Measurements from ENCODE around the gene OLFML1. TPM values are rescaled to one million over a fixed set of nuclear protein-coding genes. Genes with fewer than 3 reads are reported as not detected.
"Not testable (repeated sequence)": the region's sequence is repeated elsewhere in the genome, so short reads cannot be mapped to it uniquely, and the experiment has no call there.

The OLFML1 gene
- total RNA-seq, 1 experiment from 2014 or later, result not detected

DNA sequence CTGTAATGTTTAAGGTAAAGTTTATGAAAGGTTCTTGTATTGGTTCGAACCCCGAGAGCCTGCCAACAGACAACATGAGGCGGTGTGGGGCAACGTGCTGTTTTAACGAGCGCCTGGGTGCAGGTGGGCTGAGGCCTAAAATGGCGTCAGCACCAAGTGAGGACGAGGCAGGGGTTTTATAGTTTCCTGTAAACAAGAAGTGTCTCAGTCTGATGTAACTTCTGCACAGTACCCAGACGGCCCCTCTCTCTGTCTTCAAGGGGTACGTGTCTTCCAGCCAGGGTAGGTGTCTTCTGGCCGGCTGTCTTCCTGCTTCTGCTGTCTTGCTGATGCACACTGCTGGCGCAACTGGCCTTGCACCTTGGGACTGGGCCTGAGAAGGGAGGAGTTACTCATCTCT is 31.2 kb downstream of the OLFML1 start:
- intact Hi-C loops (cut with micrococcal nuclease), result no loop called here
- Histone ChIP-seq H2AFZ (ENCODE audit: low read length) (no peak overlapping the region), H3K36me3 (ENCODE audit: low read depth, low read length) (no peaks in the 10 kb centered on the region), H3K27ac (ENCODE audit: low read length) (no peak overlapping the region), H3K79me2 (ENCODE audit: low read length) (no peaks in the 10 kb centered on the region), H3K4me3 (ENCODE audit: low read length) (no peak overlapping the region), H3K9me2 (replicated peaks; ENCODE audit: low read length) (no peaks in the 10 kb centered on the region), H3F3A (ENCODE audit: low read length, unreplicated experiment) (no peaks in the 10 kb centered on the region), H3K9ac (ENCODE audit: low read length) (no peak overlapping the region), H3K4me2 (ENCODE audit: low read length) (no peak overlapping the region), H3K27me3 (ENCODE audit: low read length) (peaks cover 33% of the 10 kb centered on the region), H4K20me1 (ENCODE audit: low read length) (no peaks in the 10 kb centered on the region), H3K4me1 (ENCODE audit: insufficient read depth, low read length) (peaks cover 6% of the 10 kb centered on the region; the same call in 1 of the 2 replicates), H3K9me3 (ENCODE audit: low read length) (no peaks in the 10 kb centered on the region)
- ChIA-PET POLR2A (ENCODE audit: unreplicated experiment) (no interaction called here), CTCF (no interaction called here)
- BruUV-seq (replicated peaks), result no TSS peak
- no peak for TF ChIP-seq EZH2phosphoT487 (IDR thresholded peaks at IDR 0.05; ENCODE audit: borderline replicate concordance, low read length)
- TF ChIP-seq CTCF (conservative IDR thresholded peaks at IDR 0.05; ENCODE audit: low read depth, low read length), result no peak
- TF ChIP-seq EZH2 (IDR thresholded peaks at IDR 0.05; ENCODE audit: low read length, unreplicated experiment), result no peak
- ATAC-seq, result no peak
- DNase-seq, result no peak

DNA sequence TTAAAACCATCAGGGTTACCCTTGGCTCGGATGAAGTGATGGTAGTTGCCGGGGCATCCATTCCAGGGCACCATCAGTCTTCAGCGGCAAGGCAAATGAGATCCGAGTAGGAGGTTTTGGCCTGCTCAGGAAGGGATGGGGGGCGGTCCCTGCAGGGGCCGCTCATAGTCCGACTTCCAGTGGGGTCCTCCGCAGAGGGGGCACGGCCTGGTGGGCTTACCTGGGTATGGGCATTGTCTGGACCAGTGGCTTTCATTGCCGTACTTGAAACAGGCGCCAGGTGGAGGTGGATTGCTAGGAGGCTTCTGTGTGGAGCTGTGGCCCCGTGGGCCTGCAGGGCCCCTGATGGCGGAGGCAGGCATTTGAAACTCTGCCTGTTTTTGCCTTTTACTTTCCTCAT is 32.4 kb downstream of the OLFML1 start:
- H3K9me3 ChIP-seq (ENCODE audit: low read length); BruUV-seq (replicated peaks); H3K79me2 ChIP-seq (ENCODE audit: low read length); H3K4me3 ChIP-seq (ENCODE audit: low read length); ATAC-seq; H3K36me3 ChIP-seq (ENCODE audit: low read depth, low read length); intact Hi-C loops (cut with micrococcal nuclease); H3K27ac ChIP-seq (ENCODE audit: low read length); H3K4me1 ChIP-seq (ENCODE audit: insufficient read depth, low read length); H3K4me2 ChIP-seq (ENCODE audit: low read length); H4K20me1 ChIP-seq (ENCODE audit: low read length); H2AFZ ChIP-seq (ENCODE audit: low read length); DNase-seq; H3K9ac ChIP-seq (ENCODE audit: low read length); CTCF ChIA-PET; H3F3A ChIP-seq (ENCODE audit: low read length, unreplicated experiment); POLR2A ChIA-PET (ENCODE audit: unreplicated experiment); H3K9me2 ChIP-seq (replicated peaks; ENCODE audit: low read length): not testable (repeated sequence)
- H3K27me3 ChIP-seq (ENCODE audit: low read length), result peaks cover 33% of the 10 kb centered on the region

DNA sequence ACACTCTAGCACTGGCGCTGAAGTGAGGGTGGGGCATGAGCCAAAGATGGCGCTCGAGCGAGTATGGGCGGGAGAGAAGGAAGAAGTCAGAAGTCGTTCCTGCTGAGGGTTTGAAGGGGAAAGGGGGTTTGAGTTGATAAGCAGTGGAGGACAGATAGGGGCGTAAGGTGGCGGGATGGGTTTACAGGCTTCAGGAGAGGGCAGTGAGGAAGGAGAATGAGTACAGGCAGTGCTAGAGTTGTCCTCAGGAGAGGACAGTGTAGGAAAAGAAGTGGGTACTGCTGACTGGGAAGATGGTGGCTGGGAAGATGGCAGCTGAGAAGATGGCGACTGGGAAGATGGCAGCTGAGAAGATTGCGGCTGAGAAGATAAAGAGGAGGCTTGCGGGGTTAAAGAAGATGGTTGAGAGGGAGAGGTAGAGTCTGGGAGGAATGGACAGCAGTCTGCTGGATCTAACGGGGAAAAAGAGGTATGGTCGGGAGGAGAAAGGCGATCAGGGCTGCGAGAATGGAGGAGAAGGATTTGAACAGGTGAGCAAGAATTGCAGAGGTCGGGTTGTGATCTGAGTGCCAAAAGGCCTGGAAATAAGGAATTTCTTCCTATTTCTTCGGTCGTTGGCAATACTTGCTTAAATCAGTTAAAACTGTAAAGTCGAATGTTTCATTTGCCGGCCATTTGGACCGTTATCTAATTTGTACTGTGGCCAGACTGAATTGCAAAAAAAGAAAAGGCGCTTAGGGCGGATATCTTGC is 33.7 kb downstream of the OLFML1 start:
- Histone ChIP-seq H3K9me2 (replicated peaks; ENCODE audit: low read length) (no peaks in the 10 kb centered on the region), H3K9ac (ENCODE audit: low read length) (no peak overlapping the region), H2AFZ (ENCODE audit: low read length) (no peak overlapping the region), H3K27me3 (ENCODE audit: low read length) (peaks cover 35% of the 10 kb centered on the region), H3K9me3 (ENCODE audit: low read length) (no peaks in the 10 kb centered on the region), H3K79me2 (ENCODE audit: low read length) (no peaks in the 10 kb centered on the region), H3F3A (ENCODE audit: low read length, unreplicated experiment) (no peaks in the 10 kb centered on the region), H3K36me3 (ENCODE audit: low read depth, low read length) (no peaks in the 10 kb centered on the region), H3K4me2 (ENCODE audit: low read length) (no peak overlapping the region), H3K27ac (ENCODE audit: low read length) (no peak overlapping the region), H3K4me3 (ENCODE audit: low read length) (no peak overlapping the region), H3K4me1 (ENCODE audit: insufficient read depth, low read length) (no peaks in the 10 kb centered on the region), H4K20me1 (ENCODE audit: low read length) (no peaks in the 10 kb centered on the region)
- no TSS peak for BruUV-seq (replicated peaks)
- CTCF ChIA-PET, result no interaction called here
- DNase-seq (no peak), ATAC-seq (no peak)
- TF ChIP-seq EZH2phosphoT487 (IDR thresholded peaks at IDR 0.05; ENCODE audit: borderline replicate concordance, low read length) (no peak), CTCF (conservative IDR thresholded peaks at IDR 0.05; ENCODE audit: low read depth, low read length) (no peak), EZH2 (IDR thresholded peaks at IDR 0.05; ENCODE audit: low read length, unreplicated experiment) (no peak)
- POLR2A ChIA-PET (ENCODE audit: unreplicated experiment), result no interaction called here
- intact Hi-C loops (cut with micrococcal nuclease), result no loop called here
